Loucy (cell line): ENCODE data around the gene PBX1.

Experiments
- EZH2phosphoT487 ChIP-seq: fragments of 200-600 bp; IDR thresholded peaks from 2 replicates; pipeline ENCODE4 v1.6.1; 2018; ENCODE audit warnings: antibody characterized with exemption, mild to moderate bottlenecking, moderate library complexity, borderline replicate concordance
- TF ChIP-seq, protein P1 (sequence below): fragments of 200-600 bp; sonication (generic); conservative IDR thresholded peaks from 2 replicates; pipeline ENCODE4 v1.5.1; 2014; ENCODE audit warnings: mild to moderate bottlenecking, antibody characterized with exemption, low read length

DNA sequence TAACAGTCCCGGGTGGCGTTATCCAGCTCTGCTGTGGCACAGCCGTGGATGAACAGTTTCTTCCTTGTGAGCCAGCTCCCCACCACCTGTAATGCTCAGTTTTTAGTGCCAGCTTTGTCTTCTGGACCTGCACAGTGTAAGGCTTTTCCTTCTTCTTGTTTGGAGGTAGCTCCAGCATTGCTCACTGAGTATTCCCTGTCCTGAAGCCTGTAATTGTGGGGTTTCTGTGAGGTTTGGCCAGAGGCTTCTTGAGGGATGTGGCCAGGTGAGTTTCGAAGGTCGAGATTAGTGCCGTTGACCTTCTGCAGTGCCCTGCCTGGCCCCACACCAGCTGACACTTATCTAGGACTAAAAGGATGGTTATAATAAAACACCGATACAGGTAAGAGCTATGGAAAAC is 75.0 kb downstream of the PBX1 start:
- TF ChIP-seq EZH2phosphoT487 = no peak
- TF ChIP-seq, protein P1, sequence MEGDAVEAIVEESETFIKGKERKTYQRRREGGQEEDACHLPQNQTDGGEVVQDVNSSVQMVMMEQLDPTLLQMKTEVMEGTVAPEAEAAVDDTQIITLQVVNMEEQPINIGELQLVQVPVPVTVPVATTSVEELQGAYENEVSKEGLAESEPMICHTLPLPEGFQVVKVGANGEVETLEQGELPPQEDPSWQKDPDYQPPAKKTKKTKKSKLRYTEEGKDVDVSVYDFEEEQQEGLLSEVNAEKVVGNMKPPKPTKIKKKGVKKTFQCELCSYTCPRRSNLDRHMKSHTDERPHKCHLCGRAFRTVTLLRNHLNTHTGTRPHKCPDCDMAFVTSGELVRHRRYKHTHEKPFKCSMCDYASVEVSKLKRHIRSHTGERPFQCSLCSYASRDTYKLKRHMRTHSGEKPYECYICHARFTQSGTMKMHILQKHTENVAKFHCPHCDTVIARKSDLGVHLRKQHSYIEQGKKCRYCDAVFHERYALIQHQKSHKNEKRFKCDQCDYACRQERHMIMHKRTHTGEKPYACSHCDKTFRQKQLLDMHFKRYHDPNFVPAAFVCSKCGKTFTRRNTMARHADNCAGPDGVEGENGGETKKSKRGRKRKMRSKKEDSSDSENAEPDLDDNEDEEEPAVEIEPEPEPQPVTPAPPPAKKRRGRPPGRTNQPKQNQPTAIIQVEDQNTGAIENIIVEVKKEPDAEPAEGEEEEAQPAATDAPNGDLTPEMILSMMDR = no peak
